K562 (cell line): ENCODE measurements around the gene RBM3. TPM values are rescaled to one million over a fixed set of nuclear protein-coding genes. Genes with fewer than 3 reads are reported as not detected.

ENCODE experiments used
- BRCA1 ChIP-seq, 2 experiments: fragments of 450-650 bp in 1 of 2; sonication (generic) in 1 of 2; formaldehyde crosslinking in 1 of 2; IDR thresholded peaks; 2 replicates each; pipeline versions ENCODE4 v1.5.0 to v1.6.1; 2017 to 2020; ENCODE audit warnings: mild to moderate bottlenecking in 1 of 2, missing genetic modification reagents in 1 of 2
- CEBPB ChIP-seq: fragments of 450-650 bp; IDR thresholded peaks from 2 replicates; pipeline ENCODE4 v1.6.1; 2016; ENCODE audit warnings: missing genetic modification characterization, missing compliant biosample characterization
- ETV5 ChIP-seq: sonication (generic); formaldehyde crosslinking; IDR thresholded peaks from 2 replicates; pipeline ENCODE4 v1.4.0; 2020; ENCODE audit warnings: low read depth, mild to moderate bottlenecking, missing genetic modification reagents
- FOSL1 ChIP-seq: fragments of 200-800 bp; sonication (Bioruptor generic); conservative IDR thresholded peaks from 2 replicates; pipeline ENCODE4 v1.6.1; 2016; ENCODE audit warnings: missing genetic modification characterization, missing compliant biosample characterization
- JUND ChIP-seq, 2 experiments: IDR thresholded peaks; 2 replicates in 1 of 2; 3 replicates in 1 of 2; pipeline ENCODE4 v1.6.1; 2011; ENCODE audit warnings: borderline replicate concordance in 2 of 2, low read depth in 2 of 2, low read length in 2 of 2, improper control_type of control experiment in 1 of 2, missing biosample characterization in 1 of 2, missing genetic modification characterization in 1 of 2, missing genetic modification reagents in 1 of 2
- KLF13 ChIP-seq: fragments of 450-650 bp; IDR thresholded peaks from 2 replicates; pipeline ENCODE4 v1.6.1; 2016; ENCODE audit warnings: missing genetic modification characterization, low read depth, mild to moderate bottlenecking, missing compliant biosample characterization, moderate library complexity, borderline replicate concordance
- RAD21 ChIP-seq, 2 experiments: fragments of 250-450 bp in 1 of 2; fragments of 450-650 bp in 1 of 2; sonication (Bioruptor Pico) in 1 of 2; formaldehyde crosslinking in 1 of 2; IDR thresholded peaks in 1 of 2; conservative IDR thresholded peaks in 1 of 2; 2 replicates each; pipeline versions ENCODE4 v1.4.0 to v1.8.0; 2020 to 2022; ENCODE audit warnings: mild to moderate bottlenecking in 2 of 2, moderate library complexity in 1 of 2
- RREB1 ChIP-seq: fragments of 250-450 bp; sonication (Bioruptor Pico); IDR thresholded peaks from 2 replicates; pipeline ENCODE4 v1.4.0; 2020
- SAFB ChIP-seq: fragments of 200-400 bp; formaldehyde crosslinking; IDR thresholded peaks from 2 replicates; pipeline ENCODE4 v1.6.1; 2017; ENCODE audit warnings: low read depth, low read length, borderline replicate concordance
- UBTF ChIP-seq, 2 experiments: IDR thresholded peaks; 2 replicates each; pipeline ENCODE4 v1.6.1; 2012; ENCODE audit warnings: improper control_type of control experiment in 2 of 2, low read depth in 2 of 2, low read length in 2 of 2, borderline replicate concordance in 1 of 2
- ZC3H11A ChIP-seq: IDR thresholded peaks from 2 replicates; pipeline ENCODE4 v1.6.1; 2012; ENCODE audit warnings: low read depth, low read length, improper control_type of control experiment
- ZNF133 ChIP-seq: fragments of 250-450 bp; sonication (Bioruptor Pico); IDR thresholded peaks from 2 replicates; pipeline ENCODE4 v1.4.0; 2020; ENCODE audit warnings: mild to moderate bottlenecking
- ZNF592 ChIP-seq: fragments of 450-650 bp; IDR thresholded peaks from 2 replicates; pipeline ENCODE4 v1.6.1; 2017; ENCODE audit warnings: antibody characterized with exemption, mild to moderate bottlenecking
- polyA plus RNA-seq, 8 experiments: library from polyadenylated mRNA; depleted of rRNA in 4 of 8; stranded (reverse) in 5 of 8; unstranded in 3 of 8; fragments of >200 nt; fragmentation: Nextera tagmentation in 2 of 8; fragmentation: Illumina TruSeq in 1 of 8; extraction: Ambion mirVana in 2 of 8; extraction: Trizol in 1 of 8; gene quantifications; 2 replicates each; pipeline versions ENCODE4 v1.2.1 to v1.2.3, GENCODE V29; 2011 to 2014; ENCODE audit warnings: inconsistent platforms in 1 of 8, missing spikeins in 1 of 8
- total RNA-seq, 7 experiments: library from RNA; depleted of rRNA in 6 of 7; stranded (reverse); fragments of >200 nt in 6 of 7; fragmentation: Illumina TruSeq in 2 of 7; extraction: Trizol in 2 of 7; gene quantifications; 2 replicates each; pipeline versions ENCODE4 v1.2.1 to v1.2.3, GENCODE V29; 2011 to 2021; ENCODE audit warnings: low replicate concordance in 1 of 7

Gene RBM3
- total and polyA plus RNA-seq, 9 of the 15 experiments (the other 6 are each of a cell fraction or from before 2014, with no cell fraction given), result 70.3 to 272 (median 209) TPM

GRCh38 chrX:48591255-48591791, 17.0 kb downstream of the RBM3 start (continued):
- TF ChIP-seq UBTF (IDR thresholded peaks at IDR 0.05; ENCODE audit: borderline replicate concordance in 1 of 2, low read depth in 2 of 2, low read length in 2 of 2) (no peak), KLF13 (no peak), BRCA1 (IDR thresholded peaks at IDR 0.05) (no peak), BRCA1 (CRISPR knock-in tag; IDR thresholded peaks at IDR 0.05) (no peak), ETV5 (0 out of 2 replicates have a peak, but pooled peaks have one; percentile 45), ZNF133 (no peak), JUND (IDR thresholded peaks at IDR 0.05; ENCODE audit: borderline replicate concordance, low read depth, low read length) (peak; percentile 59; the same call in 1 of the 2 replicates), JUND (tag; IDR thresholded peaks at IDR 0.05; ENCODE audit: borderline replicate concordance, low read depth, low read length) (no peak), RAD21 (CRISPR knock-in tag; conservative IDR thresholded peaks at IDR 0.05 in 1 of 2, IDR thresholded peaks at IDR 0.05 in 1 of 2) (peak in 1 of 2 experiments; percentile 47; a peak in 2 of 4 replicates), FOSL1 (tag) (peak; percentile 79), CEBPB (peak; percentile 69; the same call in 1 of the 2 replicates), ZNF592 (peak; percentile 46; the same call in 1 of the 2 replicates), ZC3H11A (no peak), SAFB (no peak), RREB1 (CRISPR knock-in tag) (no peak)
